Fibroblast of skin of right biceps (primary cell): Measurements from ENCODE around the gene DYNLRB2.

Experiments used
- DNase-seq: peaks from one replicate; pipeline ENCODE4 v3.0.0-alpha.2; 2013

DYNLRB2 gene

DNA sequence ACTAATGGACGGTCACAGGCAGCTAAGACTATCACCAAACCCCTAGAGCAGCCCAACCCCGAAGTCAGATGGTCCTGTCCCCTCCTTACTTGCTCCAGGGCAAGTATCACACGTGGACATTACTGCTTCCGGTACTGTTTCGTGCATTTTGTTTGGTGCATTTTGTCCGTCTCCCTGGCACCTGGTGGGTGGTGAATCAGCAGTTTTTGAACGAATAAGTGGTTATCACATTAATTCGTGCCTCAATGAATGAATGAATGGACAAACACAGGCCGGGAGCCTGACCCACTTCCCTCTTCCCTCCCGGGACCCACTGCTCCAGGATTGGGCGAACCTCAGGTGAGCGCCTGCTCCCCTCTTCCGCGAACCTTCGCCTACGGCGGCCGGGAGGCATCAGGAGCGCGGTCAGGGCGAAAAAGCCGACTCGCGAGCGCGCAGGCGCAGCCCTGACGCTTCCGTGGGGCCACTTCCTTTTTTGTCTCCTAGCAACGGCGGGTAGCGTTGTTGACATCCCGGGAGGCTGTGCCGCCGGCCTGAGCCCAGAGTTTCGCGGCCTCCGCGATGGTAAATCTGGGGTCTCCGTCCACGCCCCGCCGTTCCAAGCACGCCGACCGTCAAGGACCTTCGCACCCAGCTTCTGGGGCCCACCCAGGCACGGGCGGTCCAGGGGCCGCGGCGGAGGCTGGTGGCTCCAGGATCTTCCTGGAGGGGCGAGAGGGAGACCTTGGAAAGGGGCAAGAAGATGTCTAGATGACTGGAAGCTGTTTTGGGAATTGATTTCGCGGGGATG lies at the start of gene DYNLRB2:
TSS of gene DYNLRB2 (plus strand) at position 478 of the 790 bp plus-strand sequence. CDS start at position 562, 84 bp downstream.
- peak; percentile 95 for DNase-seq

DNA sequence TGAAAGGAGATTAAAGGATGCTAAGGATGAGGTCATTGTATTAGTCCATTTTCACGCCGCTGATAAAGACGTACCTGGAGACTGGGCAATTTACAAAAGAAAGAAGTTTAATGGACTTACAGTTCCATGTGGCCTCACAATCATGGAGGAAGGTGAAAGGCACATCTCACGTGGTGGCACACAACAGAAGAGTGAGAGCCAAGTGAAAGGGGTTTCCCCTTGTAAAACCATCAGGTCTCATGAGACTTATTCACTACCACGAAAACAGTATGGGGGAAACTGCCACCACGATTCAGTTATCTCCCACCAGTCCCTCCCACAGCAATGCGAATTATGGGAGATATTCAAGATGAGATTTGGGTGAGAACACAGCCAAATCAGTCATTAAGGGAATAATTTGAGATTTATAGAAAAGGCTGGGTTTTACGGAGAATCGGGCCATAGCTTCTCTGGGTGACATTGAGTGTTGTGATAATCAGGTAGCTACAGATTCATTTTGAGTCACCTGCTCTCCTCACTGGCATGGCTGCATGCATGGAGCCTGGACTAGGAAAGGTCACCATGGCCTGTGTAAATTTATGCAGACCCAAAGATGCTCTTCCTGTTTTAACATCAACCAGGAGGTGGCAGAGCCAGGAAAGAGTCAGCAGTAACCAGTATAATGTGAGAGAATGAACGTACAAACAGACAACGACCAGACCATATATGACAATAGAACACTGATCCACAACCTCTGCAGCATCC lies 40.5 kb upstream of the DYNLRB2 start:
- DNase-seq: no peak

DNA sequence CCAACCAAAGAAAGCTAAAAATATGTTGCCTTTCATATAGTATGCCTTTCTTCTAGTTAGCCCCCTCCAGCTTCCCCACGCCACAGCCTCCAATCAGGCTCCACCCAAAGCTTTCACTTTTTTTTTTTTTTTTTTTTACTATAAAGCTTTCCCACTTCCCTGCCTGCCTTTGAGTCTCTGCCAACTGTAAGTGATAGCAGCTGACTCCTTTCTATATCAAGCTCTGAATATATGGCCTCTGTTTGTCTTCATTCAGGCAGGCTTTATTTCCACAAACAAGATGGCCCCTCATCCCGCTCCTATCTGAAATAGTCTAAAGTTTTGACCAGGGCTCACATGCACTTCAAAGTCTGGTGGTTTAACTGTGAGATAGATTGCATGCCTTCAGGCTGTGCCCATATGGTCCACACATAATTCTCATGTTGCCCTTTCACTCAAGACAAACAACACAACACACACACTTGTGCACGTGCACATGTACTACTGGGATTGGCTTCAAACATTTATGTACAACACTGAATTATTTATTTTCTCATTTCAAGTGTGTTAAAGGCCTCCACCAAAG lies 39.8 kb upstream of the DYNLRB2 start:
- no peak for DNase-seq

DNA sequence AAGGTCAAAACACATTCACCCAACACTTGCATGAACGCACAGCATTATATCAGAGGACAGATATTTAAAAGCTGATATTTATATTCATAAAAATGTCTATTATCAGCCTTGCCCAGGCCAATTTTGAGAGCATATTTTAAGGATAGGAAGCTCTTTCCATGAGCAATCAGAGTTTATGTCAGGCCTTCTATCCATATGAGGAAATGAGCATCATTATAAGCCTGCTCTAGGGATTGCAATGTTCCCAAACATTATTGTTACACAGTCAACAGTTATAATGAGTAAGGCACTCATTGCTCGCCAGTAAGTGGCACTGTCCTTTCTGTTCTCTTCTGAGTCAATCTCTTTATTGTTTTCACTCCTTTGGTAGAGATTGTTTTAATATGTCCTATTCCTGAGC lies 37.7 kb upstream of the DYNLRB2 start:
- no peak for DNase-seq

DNA sequence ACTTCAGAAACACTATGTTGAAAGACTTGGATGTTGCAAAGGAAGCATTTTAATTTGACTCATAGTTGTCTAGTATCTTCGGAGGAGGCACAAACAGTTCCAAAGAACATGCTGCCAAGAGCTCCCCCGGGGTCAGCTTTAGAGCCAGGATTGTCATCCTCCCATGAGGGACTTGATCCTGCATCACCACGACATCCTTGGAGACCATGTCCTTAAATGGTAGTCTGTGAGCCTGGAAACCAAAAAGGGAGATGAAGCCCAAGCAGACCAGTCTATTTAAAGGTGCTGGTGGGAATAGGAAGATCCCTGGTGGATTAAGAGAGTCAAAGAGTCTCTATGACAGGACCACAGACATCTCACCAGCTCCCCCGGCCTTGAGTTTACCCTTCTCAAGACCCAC lies 33.3 kb upstream of the DYNLRB2 start:
- DNase-seq: no peak

DNA sequence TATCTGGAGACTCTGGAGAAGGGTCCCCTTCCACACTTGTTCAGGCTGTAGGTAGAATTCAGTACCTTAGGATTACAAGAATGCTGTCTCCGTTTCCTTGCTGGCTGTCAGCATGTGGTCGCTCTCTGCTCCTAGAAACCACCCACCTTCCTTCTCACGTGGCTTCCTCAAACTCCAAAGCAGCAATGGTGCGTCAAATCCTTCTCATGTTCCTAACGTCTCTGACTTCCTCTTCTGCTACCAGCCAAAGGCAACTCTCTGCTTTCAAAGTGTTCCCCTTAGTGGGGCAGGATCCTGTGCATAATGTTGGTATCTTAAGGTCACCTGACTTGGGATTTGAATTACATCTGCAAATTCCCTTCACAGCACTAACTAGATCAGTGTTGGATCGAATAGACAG lies 30.9 kb upstream of the DYNLRB2 start:
- no peak for DNase-seq

DNA sequence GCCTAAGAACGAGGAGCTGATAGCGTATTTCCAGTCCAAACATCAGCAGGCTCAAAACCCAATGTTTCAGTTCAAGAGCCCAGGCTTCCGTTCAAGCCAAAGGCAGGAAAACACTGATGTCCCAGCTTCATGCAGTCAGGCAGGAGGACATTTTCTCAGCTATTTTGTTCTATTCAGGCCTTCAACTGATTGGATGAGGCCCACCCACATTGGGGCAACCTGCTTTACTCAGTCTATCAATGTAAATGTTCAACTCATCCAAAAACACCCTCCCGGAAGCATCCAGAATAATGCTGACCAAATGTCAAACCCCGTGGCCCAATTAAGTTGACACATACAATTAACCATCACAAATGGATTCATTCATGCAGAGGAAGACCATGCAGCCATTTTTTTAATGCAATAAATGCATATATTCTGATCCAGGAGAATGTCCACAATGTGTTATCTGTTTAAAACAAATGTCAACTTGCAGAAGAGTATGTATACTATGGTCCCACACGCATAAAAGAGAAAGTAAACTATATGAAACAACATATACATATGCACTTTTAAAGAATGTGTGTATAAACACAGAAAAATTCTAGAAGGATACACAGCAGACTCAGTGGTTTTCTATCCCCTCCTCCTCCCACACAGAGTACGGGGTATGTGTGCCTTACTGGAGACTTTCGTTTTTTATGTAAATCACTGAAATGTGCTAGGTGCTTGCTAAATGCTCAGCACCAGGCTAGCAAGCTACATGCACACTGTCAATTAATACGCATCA lies 28.8 kb upstream of the DYNLRB2 start:
- DNase-seq: no peak

DNA sequence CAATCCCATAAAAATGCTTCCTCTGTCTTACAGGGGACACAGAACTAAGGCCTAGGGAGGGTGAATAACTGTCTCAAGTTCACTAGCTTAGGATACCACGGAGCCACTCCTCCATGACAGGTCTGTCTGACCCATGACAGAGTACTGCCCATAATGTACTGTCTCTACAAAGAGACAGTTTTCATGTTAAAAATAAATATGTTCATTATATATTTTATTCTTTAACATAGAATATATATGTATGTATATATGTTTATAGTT lies 28.3 kb upstream of the DYNLRB2 start:
- no peak for DNase-seq

DNA sequence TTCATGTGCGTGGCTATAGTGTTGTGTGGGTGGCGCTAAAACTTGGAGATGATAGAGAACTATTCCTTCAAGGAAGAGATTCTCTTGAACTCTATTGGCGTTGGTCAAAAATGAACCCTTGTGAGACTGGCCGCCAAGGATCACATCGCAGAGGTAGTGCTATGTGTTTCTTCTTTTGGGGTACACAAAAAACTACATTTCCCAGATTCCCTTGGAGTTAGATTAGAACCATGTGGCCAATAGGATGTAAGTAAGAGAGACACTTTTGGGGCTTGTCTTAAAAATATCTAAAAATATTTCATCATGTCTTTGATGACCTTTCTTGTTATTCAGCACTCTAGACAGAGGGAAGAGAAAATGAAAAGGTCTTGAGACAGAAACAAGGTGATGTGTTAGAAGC lies 25.4 kb upstream of the DYNLRB2 start:
- DNase-seq: no peak

DNA sequence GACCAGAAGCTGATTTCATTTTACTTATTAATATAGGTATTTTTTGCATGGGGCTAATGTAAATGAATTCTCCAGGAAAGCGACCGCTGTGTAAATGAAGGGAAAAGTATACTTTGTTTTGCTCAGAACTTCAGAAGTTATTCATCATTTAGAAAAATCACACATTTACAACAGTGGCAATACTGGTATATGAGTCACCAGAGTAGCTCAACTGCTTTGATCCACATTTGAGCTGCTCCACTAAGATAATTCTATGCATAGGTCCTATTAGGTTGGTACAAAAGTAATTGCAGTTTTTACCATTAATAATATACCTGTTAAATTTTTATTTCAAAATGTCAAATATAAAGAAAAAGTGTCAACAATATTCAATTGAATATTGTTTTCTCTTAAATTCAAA lies 22.9 kb upstream of the DYNLRB2 start:
- no peak for DNase-seq

DNA sequence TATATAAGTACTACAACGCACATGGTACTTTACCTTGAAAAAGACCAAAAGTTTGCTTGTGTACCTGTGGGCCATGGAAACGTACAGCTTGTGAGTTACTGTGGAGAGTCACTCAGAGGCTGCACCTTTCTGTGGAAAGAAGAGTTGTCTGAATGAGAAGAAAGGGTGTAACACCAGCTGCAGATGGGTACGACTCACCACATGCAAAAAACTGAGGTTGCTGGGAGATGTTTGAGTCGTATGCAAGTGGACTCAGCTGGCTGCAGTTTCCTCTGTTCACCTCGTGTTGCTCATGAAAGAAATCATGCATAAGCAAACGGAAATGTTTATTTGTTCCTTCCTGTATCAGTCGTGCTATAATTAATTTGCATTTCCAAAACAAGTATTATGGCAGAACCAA lies 22.4 kb upstream of the DYNLRB2 start:
- DNase-seq: no peak

DNA sequence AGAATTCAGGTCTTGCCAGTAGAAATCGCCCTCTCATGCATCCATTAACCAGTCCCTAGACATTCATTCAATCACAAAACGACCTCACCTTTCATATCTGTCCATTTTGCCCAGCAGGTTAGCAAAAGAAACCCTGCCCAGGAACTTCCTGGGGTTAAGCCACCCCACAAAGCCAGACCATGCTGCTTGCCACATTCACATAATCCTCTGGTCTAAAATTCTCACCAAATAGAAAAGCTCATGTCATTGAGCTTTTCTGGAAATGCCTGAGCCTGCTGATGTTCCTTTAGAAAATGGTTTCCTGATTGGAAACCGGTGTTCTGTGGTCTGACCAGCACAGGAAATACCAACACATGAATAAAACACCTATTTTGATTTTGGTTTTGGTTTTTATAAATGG lies 21.6 kb upstream of the DYNLRB2 start:
- no peak for DNase-seq

DNA sequence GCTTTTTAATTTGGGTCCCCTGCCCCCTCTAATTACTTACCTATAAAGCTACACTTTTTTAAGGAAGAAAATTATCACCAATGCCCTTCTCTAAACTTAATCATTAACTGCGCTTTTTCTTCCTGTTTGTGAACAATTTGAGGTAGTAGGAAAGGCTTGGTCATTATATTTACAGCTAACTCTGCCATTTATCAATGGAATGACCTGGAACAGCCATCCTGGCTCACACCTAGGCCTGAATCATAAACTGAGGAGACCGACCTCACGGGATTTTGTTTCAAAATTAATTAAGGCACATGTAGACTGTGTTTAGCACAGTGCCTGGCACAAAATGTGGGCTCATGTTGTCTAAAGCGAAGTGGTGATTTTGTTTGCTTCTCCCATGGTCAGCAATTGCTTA lies 15.4 kb upstream of the DYNLRB2 start:
- DNase-seq: no peak

DNA sequence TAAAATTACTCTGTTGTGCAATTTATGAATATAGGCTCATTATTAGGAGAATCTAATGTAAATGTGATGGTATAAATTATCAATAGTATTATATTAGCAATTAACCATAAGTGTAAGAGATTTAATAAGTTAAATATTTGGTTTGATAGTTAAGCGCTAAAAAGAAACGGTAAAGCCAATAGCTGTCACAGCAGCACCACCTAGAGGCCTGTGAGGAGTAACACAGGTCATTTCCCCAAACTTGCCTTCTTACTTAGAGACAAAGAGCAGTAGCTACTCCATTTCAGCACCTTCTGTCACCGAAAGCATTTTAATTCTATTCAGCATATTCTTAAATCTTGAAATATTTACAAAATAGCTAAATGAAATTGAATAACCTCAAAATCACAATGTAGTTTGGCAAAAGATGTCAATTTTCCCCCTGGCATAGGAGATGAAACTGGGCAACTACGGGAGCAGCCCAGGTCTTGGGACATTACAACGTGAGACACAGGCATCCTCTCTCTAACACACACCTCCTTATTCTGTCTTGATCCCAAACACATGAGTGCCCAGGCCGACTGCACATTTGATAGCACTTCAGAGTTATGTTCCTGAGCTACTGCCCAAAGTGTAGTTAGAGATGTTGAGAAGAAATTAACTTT lies 14.3 kb upstream of the DYNLRB2 start:
- DNase-seq: peak; percentile 58

DNA sequence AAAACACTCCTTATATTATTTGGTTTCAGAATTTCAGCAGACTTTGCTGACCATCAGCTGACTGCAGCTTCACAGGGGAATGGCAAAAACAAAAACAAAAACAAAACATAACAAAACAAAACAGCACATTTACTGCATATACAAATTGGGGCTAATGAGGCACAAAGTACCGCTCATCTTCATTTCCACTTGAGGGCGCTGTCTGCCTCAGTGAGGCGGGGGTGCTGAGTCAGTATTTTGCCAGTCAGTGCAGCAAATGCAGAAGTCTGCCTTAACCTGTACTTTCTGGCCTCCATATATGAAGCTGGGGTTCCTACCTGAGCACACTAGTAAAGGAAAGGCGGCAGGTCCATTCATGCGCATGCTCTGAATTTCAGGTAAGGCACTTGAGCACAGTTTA lies 13.5 kb upstream of the DYNLRB2 start:
- DNase-seq: peak; percentile 10

DNA sequence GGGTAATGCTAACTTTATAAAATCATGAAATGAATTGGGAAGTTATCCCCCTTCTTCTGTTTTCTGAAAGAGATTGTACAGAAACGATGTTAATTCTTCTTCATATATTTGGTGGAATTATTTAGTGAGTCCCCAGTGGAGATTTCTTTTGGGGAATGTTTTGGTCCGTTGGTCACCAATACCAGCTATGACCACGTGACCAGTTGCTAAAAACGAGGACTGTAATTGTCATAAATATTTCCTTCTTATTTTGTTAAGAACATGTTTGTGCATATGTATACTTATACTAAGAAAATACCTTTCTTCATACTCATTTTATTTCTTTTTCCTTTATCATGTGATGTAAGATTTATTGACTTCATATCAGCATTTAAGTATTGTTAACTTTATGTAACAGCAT lies 10.3 kb upstream of the DYNLRB2 start:
- DNase-seq: no peak

DNA sequence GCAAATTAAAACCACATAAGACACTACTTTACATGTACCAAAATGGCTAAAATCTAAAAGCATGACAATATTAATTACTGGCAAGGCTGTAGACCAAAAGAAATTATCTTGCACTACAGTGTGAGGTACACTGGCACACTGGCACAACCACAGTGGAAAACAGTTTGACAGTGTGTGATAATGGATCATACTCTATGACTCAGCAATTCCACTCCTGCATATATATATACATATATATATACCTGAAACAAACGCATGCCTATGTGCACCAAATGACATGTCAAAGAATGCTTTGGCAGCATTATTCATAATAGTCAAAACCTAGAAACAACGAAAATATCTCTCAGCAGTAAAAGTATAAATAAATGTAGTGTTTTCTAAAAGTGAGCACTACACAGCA lies 4.6 kb upstream of the DYNLRB2 start:
- no peak for DNase-seq

DNA sequence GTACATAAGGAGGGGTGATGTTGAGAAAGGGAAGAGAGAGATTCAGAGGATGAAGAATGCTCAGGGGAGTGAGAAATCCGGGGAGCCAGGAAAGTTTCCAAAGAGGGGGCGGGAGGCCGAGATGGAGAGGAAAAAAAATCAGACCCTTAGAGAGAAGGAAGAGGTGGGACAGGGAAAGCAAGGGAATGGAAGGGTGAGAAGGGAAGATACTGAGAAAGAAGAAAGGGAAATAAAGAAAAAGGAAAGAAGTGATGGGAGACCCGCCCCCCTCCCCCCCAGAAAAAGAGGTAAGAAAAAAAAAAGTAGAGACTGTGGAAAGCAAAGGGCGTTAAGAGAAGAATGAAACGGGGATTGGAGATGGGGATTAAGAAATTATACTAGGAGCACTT lies 507 bp downstream of the DYNLRB2 start:
- no peak for DNase-seq

DNA sequence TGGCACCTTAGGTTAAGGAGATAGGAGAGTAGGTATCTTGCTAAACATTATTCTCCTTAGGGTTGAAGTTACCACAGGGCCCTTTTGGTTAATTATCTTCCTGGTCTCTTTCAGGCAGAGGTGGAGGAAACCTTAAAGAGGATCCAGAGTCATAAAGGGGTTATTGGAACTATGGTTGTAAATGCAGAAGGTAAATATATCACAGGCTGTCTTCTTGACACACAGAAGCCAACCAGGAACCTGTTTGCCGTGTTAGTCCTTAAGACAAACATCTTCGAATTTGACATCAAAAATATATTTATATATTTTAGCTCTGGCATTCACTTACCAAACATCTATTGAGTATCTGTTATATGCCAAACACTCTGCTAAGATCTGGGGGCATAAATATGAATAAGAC lies 2.4 kb downstream of the DYNLRB2 start:
- DNase-seq: no peak

DNA sequence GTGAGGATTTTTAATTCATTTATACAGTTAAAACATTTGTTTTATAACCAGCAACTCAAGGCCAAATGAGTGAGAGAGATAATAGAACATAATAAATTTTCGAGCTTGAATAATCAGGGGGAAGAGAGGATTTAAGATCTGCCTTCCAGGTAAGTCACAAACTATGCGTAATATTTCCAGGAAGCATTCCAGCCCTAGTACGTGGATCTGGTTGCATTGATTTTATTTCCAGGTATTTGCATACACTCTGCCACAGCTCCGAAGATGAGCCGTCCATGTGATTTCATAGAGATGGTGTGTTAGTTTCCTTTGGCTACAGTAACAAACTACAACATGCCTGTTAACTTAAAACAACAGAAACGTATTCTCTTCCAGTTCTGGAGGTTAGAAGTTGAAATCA lies 3.5 kb downstream of the DYNLRB2 start:
- DNase-seq: no peak

DNA sequence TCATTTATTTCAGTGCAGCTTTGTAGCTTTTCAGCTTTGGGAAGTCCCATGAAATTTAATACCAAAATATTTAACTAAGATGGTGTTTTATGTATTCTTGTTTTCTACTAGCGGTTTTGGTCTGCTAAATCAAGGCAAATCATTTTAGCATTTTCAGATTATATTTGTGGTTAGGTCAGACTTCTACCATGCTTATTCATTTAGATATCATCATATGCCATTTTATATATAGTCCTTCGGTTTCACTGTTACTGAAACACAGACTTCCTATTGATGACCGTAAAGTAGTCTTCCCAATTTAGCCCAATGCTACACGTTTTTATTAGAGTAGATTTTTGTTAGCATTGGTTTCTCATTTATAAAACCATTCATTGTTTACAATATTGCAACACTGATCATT lies 5.5 kb downstream of the DYNLRB2 start:
- DNase-seq: no peak

DNA sequence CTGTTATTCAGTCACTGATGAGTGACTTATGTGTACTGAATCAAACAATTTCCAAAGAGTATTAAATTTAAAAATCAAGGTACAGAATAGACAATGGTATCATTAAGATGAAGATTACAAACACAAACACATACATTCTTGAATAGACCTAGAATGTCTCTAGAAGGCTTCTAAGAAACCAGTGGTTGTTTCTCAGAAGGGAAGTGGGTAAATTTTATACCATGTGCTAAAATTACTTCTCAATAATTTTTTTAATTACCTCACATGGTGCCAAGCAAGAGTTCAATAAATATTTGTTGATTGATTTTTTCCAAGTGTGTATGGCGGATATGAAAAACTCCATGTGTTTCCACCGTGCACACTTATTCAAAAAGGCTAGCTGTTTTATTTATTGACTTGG lies 6.4 kb downstream of the DYNLRB2 start:
- DNase-seq: no peak

DNA sequence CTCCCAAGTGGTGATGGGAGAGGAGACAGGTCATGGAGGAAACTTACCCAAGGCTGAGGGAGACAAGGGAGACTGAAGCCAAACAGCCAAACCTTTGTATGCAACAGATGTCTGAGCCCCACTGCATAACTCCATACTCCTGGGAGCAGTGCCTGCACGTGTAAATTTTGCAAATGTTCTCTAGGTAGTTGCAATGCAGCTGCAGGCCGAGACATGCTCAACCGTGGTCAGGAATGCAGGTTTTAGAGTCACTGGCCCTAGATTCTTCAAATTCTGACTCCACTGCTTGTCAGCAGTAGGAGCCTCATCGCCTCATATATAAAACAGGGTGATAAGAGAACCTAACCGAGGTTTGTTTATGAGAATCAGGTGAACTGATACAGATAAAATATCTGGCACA lies 11.5 kb downstream of the DYNLRB2 start:
- DNase-seq: no peak
